NCI-H1417 (cell line): ENCODE results near the gene TPM2.
A peak's percentile ranks its signal among the peaks of the same experiment; 100 is the strongest.

Experiments used
- DNase-seq, 3 experiments: peaks; one replicate each; lab custom pipeline; 2025; lab: John Stamatoyannopoulos, UW

TPM2 gene

DNA sequence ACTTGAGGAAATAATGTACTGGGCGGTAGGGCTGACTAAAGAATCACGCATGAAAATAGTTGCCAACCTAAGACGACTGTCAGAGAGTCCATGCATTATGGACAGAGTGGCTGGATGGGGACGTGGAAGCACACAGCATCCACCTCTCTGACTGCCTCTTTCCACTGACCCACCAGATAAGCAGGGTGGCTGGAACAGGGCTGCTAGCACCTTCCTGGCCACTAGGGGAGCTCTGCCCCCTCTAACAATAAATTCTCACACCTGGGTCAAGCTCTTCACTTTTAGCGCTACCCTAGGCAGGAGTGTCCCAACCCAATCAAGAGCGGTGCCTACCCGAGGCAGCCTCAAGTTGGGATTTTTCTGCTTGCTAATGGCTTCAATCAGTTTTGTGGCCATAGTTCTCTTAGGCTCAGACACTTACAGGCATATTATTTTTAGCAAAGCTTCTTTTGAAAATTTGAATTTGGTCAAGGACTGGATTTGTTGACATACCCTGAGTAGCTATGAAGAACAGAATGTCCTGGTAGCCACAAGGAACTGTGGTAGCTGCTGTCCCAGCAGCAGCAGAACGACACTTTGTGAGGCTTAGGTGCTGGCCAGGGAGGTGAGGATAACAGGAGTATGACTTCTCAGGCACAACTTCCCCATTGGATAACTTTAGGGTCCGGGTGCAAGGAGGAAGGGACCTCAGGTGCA, 6.9 kb upstream of the TPM2 start:
- DNase-seq: peak; percentile 10 to 31 (median 21)

DNA sequence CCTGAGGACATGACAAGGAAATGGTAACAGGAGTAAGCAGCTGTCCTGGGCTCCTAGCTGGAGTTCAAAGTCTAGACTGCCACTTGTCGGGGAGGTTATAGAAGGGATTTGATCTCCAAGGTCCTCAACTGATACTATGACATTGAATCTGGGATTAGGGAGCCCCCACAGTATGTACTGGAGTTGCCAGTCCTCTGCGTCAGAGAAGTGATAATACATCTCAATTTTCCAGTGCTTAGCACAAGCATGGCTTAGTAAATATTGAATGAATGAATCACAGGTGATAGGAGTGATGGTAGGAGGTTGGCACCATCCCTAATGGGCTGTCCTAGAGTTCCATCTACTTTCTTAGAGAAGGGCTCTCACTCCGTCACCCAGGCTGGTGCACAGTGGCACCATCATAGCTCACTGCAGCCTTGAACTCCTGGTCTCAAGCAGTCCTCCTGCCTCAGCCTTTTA, 6.2 kb upstream of the TPM2 start:
- DNase-seq: no peak

GRCh38 chr9:35691757-35692301, 2.1 kb upstream of the TPM2 start:
- no peak for DNase-seq

DNA sequence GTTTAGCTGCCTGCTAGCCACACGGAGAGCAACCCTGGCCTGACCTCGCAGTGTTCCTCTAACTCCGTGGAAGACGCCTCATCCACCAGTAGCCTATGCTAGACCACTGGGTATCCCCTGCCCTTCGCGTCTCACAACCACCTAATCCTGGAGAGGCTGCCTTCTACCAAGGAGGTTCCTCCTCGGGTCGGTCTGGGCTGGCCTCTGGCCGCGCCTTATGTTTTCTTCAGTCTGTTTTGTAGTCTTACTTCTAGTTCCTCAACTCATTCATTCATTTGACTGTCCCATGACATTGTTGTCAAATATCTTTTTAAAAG, 1.6 kb upstream of the TPM2 start:
- DNase-seq: no peak

GRCh38 chr9:35690614-35691333, 1.0 kb upstream of the TPM2 start:
- DNase-seq: peak in 2 of 3 experiments; percentile 29 to 34

DNA sequence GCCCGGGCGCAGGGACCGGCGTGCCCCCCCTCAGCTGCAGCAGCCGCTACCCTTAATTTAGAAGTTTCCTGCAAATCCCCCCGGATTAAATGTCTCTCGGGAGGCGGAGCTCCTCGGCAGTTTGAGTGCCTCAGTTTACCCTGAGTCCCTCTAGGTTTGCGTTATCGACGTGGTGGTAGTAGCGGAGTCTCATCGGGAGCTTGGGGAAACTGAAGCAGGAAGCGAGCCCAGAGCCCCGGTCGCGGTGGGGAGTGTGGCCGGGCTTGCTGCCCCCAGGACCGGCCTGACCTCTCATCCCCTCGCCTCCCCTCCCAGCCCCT, 529 bp upstream of the TPM2 start:
- DNase-seq: peak in 2 of 3 experiments; percentile 28 to 34

- DNase-seq: no peak
These were observed 875 bp downstream of the TPM2 start for GRCh38 chr9:35688558-35689541.

DNA sequence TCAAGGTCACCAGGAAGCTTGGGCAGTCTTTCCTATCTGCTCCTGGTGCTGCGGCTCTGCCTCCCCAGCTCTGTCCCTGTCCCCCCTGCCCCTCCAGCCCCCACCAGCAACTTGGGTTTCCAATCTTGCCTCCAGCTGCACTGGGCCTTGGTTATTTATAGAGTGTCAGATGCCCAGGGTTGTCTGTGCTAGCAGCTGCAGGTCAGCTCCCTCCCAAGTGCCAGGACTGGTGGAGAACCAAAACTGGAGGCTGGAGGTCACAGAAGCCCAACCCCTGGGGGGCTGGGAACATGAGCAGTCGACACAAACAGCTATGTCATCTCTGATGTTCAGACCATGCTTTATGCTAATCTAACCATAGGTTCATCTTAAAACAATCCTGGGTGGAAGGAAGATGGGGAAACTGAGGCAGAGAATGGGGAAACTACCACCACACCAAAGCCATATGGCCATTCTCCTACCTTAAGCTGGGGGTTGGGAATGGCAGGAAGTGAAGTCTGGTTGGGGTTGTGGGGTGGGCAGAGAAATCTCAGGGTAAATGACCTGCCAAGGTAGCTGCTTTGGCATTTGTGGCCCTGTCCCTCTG, 1.7 kb downstream of the TPM2 start:
- DNase-seq: no peak

DNA sequence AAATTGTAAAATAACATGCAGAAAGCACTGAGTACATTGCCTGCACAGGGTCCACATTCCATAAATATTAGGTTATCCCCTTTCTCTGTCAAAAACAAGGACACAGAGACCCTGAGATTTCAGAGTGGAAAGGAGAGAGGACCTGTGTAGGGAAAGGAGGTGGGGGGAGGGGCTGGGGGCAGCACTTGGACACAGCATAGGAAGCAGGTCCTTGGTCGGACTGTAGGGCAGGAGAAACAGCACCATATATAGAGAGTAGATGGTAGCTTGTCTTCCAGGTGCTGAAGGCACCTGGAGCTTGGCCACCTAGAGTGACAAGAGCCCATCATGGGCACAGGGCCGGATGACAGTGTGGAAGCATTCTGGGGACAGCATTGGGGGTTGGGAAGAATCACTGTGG, 2.4 kb downstream of the TPM2 start:
- DNase-seq: no peak

DNA sequence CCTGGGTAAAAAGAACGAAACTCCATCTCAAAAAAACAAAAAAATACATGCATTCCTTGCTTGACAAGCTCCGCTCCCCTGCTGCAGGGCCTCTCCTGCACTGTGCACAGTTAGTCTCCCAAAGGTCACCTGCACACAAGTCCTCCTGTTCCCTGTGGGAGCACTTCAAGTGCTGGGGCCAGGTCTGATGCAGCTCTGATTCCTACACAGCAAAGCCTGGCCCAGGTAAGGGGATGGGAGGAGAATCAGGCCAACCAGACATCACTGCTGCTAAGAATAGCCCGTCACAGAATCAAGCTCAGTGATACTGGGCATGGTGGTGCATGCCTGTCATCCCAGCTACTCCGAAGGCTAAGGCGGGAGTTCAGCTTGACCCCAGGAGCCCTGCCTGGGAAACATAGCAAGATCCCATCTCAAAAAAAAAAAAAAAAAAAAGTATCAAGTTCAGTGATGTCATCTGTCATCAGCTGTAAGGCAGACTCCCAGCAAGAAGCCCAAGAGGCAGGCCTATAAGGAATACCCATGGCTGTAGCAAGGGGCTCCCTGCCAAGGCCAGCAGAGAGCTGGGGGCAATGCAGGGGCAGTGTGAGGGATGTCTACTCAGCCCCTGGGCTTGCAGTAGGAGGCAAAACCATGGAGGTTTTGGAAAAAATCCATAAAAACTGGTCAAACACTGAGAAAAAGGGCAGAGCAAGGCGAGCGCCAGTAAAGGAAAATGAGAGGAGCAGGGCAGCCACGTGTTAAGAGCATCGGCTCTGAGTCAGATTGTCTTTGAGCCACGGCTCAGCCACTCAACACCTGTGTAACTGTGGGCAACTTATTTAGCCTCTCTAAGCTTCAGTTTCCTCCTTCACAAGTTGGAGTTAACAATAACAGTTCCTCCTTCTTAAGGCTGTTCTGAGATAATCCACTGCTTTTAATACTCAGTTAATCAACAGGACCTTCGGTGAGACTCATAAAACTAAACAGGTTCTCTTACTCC, 3.2 kb downstream of the TPM2 start:
- DNase-seq: no peak

DNA sequence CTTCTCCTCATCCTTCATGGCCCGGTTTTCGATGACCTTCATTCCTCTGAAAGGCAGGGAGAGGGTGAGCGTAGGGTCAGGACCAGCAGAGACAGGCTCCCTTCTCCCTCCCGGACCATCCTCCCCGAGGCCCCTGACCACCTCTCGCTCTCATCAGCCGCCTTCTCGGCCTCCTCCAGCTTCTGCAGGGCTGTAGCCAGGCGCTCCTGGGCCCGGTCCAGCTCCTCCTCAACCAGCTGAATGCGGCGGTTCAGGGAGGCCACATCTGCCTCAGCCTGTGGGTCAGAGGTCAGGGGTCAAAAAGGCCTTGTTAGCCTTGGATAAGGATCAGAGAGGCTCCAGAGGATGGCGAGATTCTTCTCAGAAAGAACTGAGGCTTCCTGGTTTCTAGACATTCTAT, 4.2 kb downstream of the TPM2 start:
- DNase-seq: no peak

DNA sequence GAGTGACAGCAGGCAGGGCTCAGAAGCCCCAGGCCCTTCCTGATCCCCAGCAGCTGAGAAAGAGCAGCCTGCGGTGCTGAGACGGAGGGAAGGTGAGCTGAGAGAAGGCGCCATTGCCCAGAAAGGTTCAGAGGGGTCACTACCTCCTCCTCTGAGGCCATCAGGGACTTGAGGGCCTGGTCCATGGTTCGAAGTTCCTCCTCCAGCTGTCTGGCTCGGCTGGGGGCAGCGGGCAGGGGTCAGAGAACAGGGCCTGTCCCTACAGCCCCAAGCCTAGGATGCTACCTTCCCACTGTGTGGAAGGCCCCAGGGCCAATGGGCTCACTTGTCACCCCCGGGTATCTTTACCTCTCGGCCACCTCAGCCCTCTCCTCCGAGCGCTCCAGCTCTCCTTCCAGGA, 4.8 kb downstream of the TPM2 start:
- no peak for DNase-seq

- DNase-seq: peak in 1 of 3 experiments; percentile 3
These were observed 6.4 kb downstream of the TPM2 start for GRCh38 chr9:35683323-35683722.

DNA sequence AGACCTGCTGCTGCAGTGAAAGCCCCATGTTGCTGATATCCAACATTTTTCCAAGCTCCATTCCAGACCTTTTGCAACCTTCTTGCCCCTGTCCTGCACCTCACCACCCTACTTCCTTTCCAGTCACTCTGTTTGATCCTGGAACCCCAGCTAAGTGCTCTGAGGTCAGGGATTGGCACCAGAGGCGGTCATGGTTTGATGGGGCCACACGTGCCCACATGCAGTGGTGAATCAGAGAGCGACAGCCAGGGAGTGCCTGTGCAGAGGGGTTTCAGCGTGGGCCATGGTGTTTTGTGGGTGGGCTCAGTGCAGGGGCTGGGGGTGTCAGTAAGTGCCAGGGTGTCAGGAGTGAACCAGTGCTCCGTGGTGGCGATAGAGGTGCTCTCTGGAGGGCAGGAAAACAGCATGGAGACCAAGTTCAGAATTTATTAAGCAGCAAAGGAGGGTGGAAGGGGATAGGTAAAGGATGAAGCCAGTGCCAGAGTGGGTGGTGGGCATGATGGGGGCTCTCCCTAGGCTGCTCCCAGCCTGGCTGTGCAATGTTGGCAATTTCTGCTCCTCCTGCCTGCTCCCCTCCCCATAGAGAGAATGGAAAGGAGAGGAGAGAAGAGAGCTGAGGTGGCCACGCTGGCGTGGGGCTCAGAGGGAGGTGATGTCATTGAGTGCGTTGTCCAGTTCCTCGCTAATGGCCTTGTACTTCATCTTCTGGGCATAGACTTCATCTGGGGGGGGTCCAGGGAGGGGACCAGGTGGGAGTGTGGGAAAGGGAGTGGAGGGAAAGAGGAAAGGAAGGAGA, 7.0 kb downstream of the TPM2 start:
- no peak for DNase-seq

- DNase-seq: no peak
These were observed 7.7 kb downstream of the TPM2 start for GRCh38 chr9:35682051-35682450.

DNA sequence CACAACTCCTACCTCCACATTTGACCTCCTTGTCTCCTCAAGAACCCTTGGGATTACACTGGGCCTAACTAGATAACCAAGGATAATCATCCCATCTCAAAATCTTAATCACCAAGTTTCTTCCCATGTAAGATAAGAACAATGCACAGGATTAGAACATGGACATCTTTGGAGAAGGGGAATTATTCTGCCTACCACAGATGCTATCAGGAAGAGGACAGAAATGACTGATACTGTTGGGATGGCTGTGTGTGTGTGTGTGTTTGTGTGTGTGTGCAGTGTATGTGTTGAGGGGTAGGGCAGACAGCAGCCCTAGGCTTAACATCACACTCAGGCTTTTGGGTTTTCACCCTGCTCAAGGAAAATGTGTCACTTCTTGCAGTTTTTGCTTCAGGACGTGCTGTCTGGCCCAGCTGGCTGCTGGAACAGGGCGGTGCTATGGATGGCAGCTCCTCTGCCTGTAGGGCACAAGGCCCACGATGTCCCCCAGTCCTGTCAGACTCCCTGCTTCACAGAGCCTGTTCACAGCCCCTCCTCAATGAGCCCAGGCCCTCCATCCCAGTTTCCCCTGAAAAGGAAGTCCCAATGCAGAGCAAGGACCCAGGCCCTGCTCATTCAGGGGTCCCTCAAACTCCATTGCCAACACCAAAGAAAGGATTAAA, 8.3 kb downstream of the TPM2 start:
- no peak for DNase-seq

GRCh38 chr9:35680331-35681105, 9.2 kb downstream of the TPM2 start:
- DNase-seq: no peak

DNA sequence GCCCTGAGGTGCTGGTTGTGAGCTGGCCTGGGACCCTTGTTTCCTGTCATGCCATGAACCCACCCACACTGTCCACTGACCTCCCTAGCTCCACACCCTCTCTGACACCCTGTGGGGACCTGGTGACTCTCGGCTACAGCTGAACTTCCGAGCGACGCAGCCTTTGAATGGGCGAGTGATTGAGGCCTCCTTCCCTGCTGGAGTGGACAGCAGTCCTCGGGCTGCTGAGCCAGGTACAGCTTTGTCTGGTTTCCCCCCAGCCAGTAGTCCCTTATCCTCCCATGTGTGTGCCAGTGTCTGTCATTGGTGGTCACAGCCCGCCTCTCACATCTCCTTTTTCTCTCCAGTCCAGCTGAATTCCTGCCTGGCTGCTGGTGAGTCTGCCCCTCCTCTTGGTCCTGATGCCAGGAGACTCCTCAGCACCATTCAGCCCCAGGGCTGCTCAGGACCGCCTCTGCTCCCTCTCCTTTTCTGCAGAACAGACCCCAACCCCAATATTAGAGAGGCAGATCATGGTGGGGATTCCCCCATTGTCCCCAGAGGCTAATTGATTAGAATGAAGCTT, 9.9 kb downstream of the TPM2 start:
- no peak for DNase-seq
